Measurements from ENCODE around the gene MBLAC1. TPM values are rescaled to one million over a fixed set of nuclear protein-coding genes. Genes with fewer than 3 reads are reported as not detected.

MBLAC1 gene
- total and polyA plus RNA-seq, 9 of the 15 experiments (the other 6 are each of a cell fraction or from before 2014, with no cell fraction given) = 0.03 to 3.1 (median 0.52) TPM

DNA sequence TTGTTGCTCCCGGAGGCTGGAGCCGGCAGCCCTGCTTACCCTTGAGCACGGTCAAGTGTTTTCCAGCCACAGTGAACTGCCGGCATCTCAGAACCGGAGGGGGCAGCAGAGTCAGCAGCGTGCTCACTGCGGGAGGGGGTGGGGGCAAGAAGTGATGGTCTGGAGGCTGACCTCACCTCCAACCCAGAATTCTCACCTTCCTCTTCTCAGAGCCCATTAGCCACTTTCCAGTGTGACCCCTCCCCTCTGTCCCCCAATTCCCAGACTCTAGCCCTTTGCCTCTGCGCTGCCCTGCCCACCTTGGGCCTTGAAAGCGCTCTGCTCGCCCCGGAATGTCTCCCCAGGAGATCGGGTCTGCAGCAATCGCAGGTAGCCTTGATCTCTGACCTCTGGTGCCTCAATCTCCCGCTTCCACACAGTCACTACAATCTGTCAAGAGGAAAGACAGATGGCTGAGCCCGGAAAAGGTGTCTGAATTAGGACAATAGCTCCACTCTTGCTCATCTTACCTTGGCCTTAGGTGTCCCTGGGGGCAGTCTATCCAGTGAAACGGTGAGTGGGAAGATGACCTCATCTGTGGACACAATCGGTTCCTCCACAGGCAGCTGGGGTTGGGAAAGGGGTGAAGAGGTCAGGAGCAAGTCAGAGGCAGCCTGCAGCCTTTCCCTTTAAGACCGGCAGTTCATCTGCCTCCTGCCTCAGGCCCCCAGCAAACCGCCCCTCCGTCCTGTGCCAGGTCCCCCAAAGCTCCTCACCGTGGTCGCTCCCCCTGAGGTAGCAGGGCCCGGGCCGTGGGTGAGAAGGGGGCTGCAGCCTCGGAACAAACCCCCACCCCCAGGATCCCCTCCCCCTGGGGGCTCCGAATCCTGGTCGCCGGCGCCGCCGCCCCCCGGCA, 30.8 kb downstream of the MBLAC1 start (continued):
- TF ChIP-seq, protein P1, sequence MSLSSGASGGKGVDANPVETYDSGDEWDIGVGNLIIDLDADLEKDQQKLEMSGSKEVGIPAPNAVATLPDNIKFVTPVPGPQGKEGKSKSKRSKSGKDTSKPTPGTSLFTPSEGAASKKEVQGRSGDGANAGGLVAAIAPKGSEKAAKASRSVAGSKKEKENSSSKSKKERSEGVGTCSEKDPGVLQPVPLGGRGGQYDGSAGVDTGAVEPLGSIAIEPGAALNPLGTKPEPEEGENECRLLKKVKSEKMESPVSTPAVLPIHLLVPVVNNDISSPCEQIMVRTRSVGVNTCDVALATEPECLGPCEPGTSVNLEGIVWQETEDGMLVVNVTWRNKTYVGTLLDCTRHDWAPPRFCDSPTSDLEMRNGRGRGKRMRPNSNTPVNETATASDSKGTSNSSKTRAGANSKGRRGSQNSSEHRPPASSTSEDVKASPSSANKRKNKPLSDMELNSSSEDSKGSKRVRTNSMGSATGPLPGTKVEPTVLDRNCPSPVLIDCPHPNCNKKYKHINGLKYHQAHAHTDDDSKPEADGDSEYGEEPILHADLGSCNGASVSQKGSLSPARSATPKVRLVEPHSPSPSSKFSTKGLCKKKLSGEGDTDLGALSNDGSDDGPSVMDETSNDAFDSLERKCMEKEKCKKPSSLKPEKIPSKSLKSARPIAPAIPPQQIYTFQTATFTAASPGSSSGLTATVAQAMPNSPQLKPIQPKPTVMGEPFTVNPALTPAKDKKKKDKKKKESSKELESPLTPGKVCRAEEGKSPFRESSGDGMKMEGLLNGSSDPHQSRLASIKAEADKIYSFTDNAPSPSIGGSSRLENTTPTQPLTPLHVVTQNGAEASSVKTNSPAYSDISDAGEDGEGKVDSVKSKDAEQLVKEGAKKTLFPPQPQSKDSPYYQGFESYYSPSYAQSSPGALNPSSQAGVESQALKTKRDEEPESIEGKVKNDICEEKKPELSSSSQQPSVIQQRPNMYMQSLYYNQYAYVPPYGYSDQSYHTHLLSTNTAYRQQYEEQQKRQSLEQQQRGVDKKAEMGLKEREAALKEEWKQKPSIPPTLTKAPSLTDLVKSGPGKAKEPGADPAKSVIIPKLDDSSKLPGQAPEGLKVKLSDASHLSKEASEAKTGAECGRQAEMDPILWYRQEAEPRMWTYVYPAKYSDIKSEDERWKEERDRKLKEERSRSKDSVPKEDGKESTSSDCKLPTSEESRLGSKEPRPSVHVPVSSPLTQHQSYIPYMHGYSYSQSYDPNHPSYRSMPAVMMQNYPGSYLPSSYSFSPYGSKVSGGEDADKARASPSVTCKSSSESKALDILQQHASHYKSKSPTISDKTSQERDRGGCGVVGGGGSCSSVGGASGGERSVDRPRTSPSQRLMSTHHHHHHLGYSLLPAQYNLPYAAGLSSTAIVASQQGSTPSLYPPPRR (CRISPR knock-in tag; IDR thresholded peaks at IDR 0.05; ENCODE audit: borderline replicate concordance) = no peak
- TF ChIP-seq, protein P2, sequence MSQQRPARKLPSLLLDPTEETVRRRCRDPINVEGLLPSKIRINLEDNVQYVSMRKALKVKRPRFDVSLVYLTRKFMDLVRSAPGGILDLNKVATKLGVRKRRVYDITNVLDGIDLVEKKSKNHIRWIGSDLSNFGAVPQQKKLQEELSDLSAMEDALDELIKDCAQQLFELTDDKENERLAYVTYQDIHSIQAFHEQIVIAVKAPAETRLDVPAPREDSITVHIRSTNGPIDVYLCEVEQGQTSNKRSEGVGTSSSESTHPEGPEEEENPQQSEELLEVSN (IDR thresholded peaks at IDR 0.05; ENCODE audit: borderline replicate concordance in 1 of 2, extremely low read depth in 1 of 2, insufficient read depth in 1 of 2, insufficient read length in 1 of 2, low read depth in 1 of 2, low read length in 1 of 2, poor library complexity in 1 of 2, severe bottlenecking in 1 of 2) = peak in 1 of 2 experiments; percentile 58
- peak; percentile 47; the same call in 1 of the 2 replicates for TF ChIP-seq CXXC5 (CRISPR knock-in tag; IDR thresholded peaks at IDR 0.05)
- peak in 1 of 2 experiments; percentile 51; a peak in 1 of 4 replicates for TF ChIP-seq HDAC1 (IDR thresholded peaks at IDR 0.05)
- TF ChIP-seq, protein P3, sequence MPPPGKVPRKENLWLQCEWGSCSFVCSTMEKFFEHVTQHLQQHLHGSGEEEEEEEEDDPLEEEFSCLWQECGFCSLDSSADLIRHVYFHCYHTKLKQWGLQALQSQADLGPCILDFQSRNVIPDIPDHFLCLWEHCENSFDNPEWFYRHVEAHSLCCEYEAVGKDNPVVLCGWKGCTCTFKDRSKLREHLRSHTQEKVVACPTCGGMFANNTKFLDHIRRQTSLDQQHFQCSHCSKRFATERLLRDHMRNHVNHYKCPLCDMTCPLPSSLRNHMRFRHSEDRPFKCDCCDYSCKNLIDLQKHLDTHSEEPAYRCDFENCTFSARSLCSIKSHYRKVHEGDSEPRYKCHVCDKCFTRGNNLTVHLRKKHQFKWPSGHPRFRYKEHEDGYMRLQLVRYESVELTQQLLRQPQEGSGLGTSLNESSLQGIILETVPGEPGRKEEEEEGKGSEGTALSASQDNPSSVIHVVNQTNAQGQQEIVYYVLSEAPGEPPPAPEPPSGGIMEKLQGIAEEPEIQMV (tag; conservative IDR thresholded peaks at IDR 0.05; ENCODE audit: low read depth) = no peak
- no peak for TF ChIP-seq CBX8 (IDR thresholded peaks at IDR 0.05; ENCODE audit: borderline replicate concordance, extremely low read depth, low read depth, low read length, poor library complexity, severe bottlenecking)
- TF ChIP-seq SP1 (CRISPR knock-in tag; IDR thresholded peaks at IDR 0.05) = no peak
- TF ChIP-seq GABPB1 (CRISPR knock-in tag; IDR thresholded peaks at IDR 0.05) = 0 out of 2 replicates have a peak, but pooled peaks have one; percentile 45
- no peak for TF ChIP-seq HSF4 (CRISPR knock-in tag; IDR thresholded peaks at IDR 0.05; ENCODE audit: borderline replicate concordance)
- no peak for TF ChIP-seq GTF2F1 (IDR thresholded peaks at IDR 0.05; ENCODE audit: low read depth, low read length)
- no peak for TF ChIP-seq HLTF (IDR thresholded peaks at IDR 0.05)
- TF ChIP-seq EWSR1 (IDR thresholded peaks at IDR 0.05; ENCODE audit: borderline replicate concordance, low read depth, partially characterized antibody) = no peak
- no peak for TF ChIP-seq EHMT2 (IDR thresholded peaks at IDR 0.05)
- TF ChIP-seq GTF2E2 (tag; IDR thresholded peaks at IDR 0.05) = no peak
- TF ChIP-seq PCBP2 (IDR thresholded peaks at IDR 0.05; ENCODE audit: low read depth, low read length, poor library complexity, severe bottlenecking) = no peak
- TF ChIP-seq ZNF696 (CRISPR knock-in tag; conservative IDR thresholded peaks at IDR 0.05) = no peak
- no peak for TF ChIP-seq ZC3H8 (IDR thresholded peaks at IDR 0.05)
- no peak for TF ChIP-seq TGIF2 (CRISPR knock-in tag; IDR thresholded peaks at IDR 0.05)
- TF ChIP-seq ADNP (tag; IDR thresholded peaks at IDR 0.05) = no peak
- TF ChIP-seq ZNF140 (CRISPR knock-in tag; IDR thresholded peaks at IDR 0.05) = no peak
